GM12892 (cell line): ENCODE results near the gene CANX.

ENCODE experiments used
- POLR2AphosphoS5 ChIP-seq: IDR thresholded peaks from 2 replicates; pipeline ENCODE4 v1.6.1; 2011; ENCODE audit warnings: low read depth, low read length, control low read depth
- TAF1 ChIP-seq: IDR thresholded peaks from 2 replicates; pipeline ENCODE4 v1.6.1; 2011; ENCODE audit warnings: low read depth, mild to moderate bottlenecking, control low read depth, low read length, borderline replicate concordance

- no peak for TF ChIP-seq POLR2AphosphoS5
- no peak for TF ChIP-seq TAF1
Measured at GRCh38 chr5:179700401-179700918, 1.7 kb downstream of the CANX start.
